Measurements from ENCODE around the gene TSPYL1. TPM values are rescaled to one million over a fixed set of nuclear protein-coding genes. Genes with fewer than 3 reads are reported as not detected.

Gene TSPYL1
- total RNA-seq, 2 experiments from 2014 or later = 37.8 to 38.4 TPM

DNA sequence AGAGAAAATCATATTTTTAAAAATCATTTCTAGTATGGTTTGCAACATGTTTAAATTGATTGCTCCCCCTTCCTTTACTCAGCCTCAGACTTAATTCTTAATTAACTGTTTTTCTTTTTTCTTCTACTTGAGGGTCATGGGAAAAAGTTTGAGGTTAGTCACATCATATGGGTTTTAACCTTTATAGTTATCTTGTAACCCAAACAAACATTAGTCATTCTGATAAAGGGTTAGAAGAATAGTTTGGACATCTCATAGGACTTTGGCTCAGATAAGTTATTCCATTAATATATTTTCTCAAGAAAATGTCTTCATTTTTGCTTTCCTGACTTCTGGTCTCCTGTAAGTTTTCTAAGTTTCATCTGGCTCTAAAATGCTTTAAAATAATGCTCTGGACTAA is 34.5 kb upstream of the TSPYL1 start:
- Mint-ChIP-seq H3K9me3 (ENCODE audit: insufficient read depth) (no peaks in the 10 kb centered on the region), H3K27ac (no peak overlapping the region), H3K4me3 (no peak overlapping the region), H3K36me3 (ENCODE audit: low read depth) (no peaks in the 10 kb centered on the region), H3K27me3 (ENCODE audit: low read depth) (no peaks in the 10 kb centered on the region), H3K4me1 (ENCODE audit: low read depth) (no peaks in the 10 kb centered on the region)
- ChIA-PET POLR2A (no interaction called here), CTCF (no interaction called here)
- ATAC-seq = no peak
- no peak for DNase-seq

- no peaks in the 10 kb centered on the region for H3K4me1 Mint-ChIP-seq (ENCODE audit: low read depth)
- no peak overlapping the region for H3K27ac Mint-ChIP-seq
- H3K9me3 Mint-ChIP-seq (ENCODE audit: insufficient read depth) = no peaks in the 10 kb centered on the region
- no peak for DNase-seq
- no peak overlapping the region for H3K4me3 Mint-ChIP-seq
- H3K27me3 Mint-ChIP-seq (ENCODE audit: low read depth) = no peaks in the 10 kb centered on the region
- no peak for ATAC-seq
- POLR2A ChIA-PET = no interaction called here
- H3K36me3 Mint-ChIP-seq (ENCODE audit: low read depth) = no peaks in the 10 kb centered on the region
- CTCF ChIA-PET = interaction anchor here (1.1 kb wide), 1 partner anchor 222 kb away, joined by 3 read pairs; no protein-coding TSS in a partner anchor
These were observed 33.5 kb upstream of the TSPYL1 start for GRCh38 chr6:116313101-116313776.

- Mint-ChIP-seq H3K4me1 (ENCODE audit: low read depth) (no peaks in the 10 kb centered on the region), H3K4me3 (no peak overlapping the region), H3K27ac (no peak overlapping the region), H3K36me3 (ENCODE audit: low read depth) (no peaks in the 10 kb centered on the region), H3K9me3 (ENCODE audit: insufficient read depth) (no peaks in the 10 kb centered on the region), H3K27me3 (ENCODE audit: low read depth) (no peaks in the 10 kb centered on the region)
- CTCF ChIA-PET = no interaction called here
- ATAC-seq (no peak), DNase-seq (no peak)
- POLR2A ChIA-PET = no interaction called here
These were observed 29.9 kb upstream of the TSPYL1 start for GRCh38 chr6:116309657-116310056.

GRCh38 chr6:116309001-116309400 is 29.3 kb upstream of the TSPYL1 start:
- POLR2A ChIA-PET = no interaction called here
- Mint-ChIP-seq H3K27me3 (ENCODE audit: low read depth) (no peaks in the 10 kb centered on the region), H3K27ac (no peak overlapping the region), H3K4me1 (ENCODE audit: low read depth) (no peaks in the 10 kb centered on the region), H3K36me3 (ENCODE audit: low read depth) (no peaks in the 10 kb centered on the region), H3K4me3 (no peak overlapping the region), H3K9me3 (ENCODE audit: insufficient read depth) (no peaks in the 10 kb centered on the region)
- DNase-seq = no peak
- ATAC-seq = no peak
- CTCF ChIA-PET = interaction anchor here (0.9 kb wide), 1 partner anchor 15 kb away, joined by 3 read pairs; no protein-coding TSS in a partner anchor

DNA sequence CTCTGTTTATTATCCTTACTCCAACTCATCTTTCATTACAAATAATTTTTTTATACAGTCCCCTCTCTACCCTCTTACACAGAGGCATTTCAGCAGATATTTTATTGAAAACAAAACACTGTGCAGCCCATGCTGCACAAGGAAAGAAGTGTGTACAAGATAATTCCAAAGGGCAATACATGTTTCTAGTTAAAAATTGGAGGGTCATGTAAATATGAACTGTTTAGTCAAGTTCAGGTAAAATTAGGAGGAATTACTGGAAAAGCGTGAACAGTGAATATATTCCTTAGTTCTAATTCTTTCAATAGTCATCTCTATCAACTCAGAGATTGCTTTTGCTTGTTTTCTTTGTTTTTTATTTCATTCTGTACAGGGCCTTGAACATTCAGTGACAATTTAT is 27.9 kb upstream of the TSPYL1 start:
- DNase-seq (no peak), ATAC-seq (no peak)
- H3K4me1 Mint-ChIP-seq (ENCODE audit: low read depth) = no peaks in the 10 kb centered on the region
- H3K27ac Mint-ChIP-seq = no peak overlapping the region
- ChIA-PET POLR2A (no interaction called here), CTCF (interaction anchor here (1.5 kb wide), 2 partner anchors 14 to 20 kb away, joined by 3 to 4 read pairs; no protein-coding TSS in a partner anchor)
- no peak overlapping the region for H3K4me3 Mint-ChIP-seq
- H3K9me3 Mint-ChIP-seq (ENCODE audit: insufficient read depth) = no peaks in the 10 kb centered on the region
- H3K36me3 Mint-ChIP-seq (ENCODE audit: low read depth) = no peaks in the 10 kb centered on the region
- no peaks in the 10 kb centered on the region for H3K27me3 Mint-ChIP-seq (ENCODE audit: low read depth)

GRCh38 chr6:116307001-116307400 is 27.3 kb upstream of the TSPYL1 start:
- no peaks in the 10 kb centered on the region for H3K4me1 Mint-ChIP-seq (ENCODE audit: low read depth)
- ChIA-PET POLR2A (no interaction called here), CTCF (interaction anchor here (1.5 kb wide), 2 partner anchors 13 to 19 kb away, joined by 3 to 4 read pairs; no protein-coding TSS in a partner anchor)
- H3K9me3 Mint-ChIP-seq (ENCODE audit: insufficient read depth) = no peaks in the 10 kb centered on the region
- H3K36me3 Mint-ChIP-seq (ENCODE audit: low read depth) = no peaks in the 10 kb centered on the region
- ATAC-seq (no peak), DNase-seq (no peak)
- H3K4me3 Mint-ChIP-seq = no peak overlapping the region
- H3K27ac Mint-ChIP-seq = no peak overlapping the region
- no peaks in the 10 kb centered on the region for H3K27me3 Mint-ChIP-seq (ENCODE audit: low read depth)

GRCh38 chr6:116304538-116305097 is 24.9 kb upstream of the TSPYL1 start:
- DNase-seq (no peak), ATAC-seq (no peak)
- no peak overlapping the region for H3K4me3 Mint-ChIP-seq
- peaks cover 2% of the 10 kb centered on the region for H3K27me3 Mint-ChIP-seq (ENCODE audit: low read depth)
- H3K36me3 Mint-ChIP-seq (ENCODE audit: low read depth) = no peaks in the 10 kb centered on the region
- no peaks in the 10 kb centered on the region for H3K9me3 Mint-ChIP-seq (ENCODE audit: insufficient read depth)
- H3K4me1 Mint-ChIP-seq (ENCODE audit: low read depth) = no peaks in the 10 kb centered on the region
- POLR2A ChIA-PET = no interaction called here
- H3K27ac Mint-ChIP-seq = no peak overlapping the region
- CTCF ChIA-PET = no interaction called here

- H3K4me3 Mint-ChIP-seq = no peak overlapping the region
- POLR2A ChIA-PET = no interaction called here
- peaks cover 5% of the 10 kb centered on the region for H3K9me3 Mint-ChIP-seq (ENCODE audit: insufficient read depth)
- H3K27me3 Mint-ChIP-seq (ENCODE audit: low read depth) = peaks cover 2% of the 10 kb centered on the region
- CTCF ChIA-PET = no interaction called here
- no peak overlapping the region for H3K27ac Mint-ChIP-seq
- H3K36me3 Mint-ChIP-seq (ENCODE audit: low read depth) = no peaks in the 10 kb centered on the region
- DNase-seq (no peak), ATAC-seq (no peak)
- no peaks in the 10 kb centered on the region for H3K4me1 Mint-ChIP-seq (ENCODE audit: low read depth)
These were observed 21.4 kb upstream of the TSPYL1 start for GRCh38 chr6:116301104-116301503.

DNA sequence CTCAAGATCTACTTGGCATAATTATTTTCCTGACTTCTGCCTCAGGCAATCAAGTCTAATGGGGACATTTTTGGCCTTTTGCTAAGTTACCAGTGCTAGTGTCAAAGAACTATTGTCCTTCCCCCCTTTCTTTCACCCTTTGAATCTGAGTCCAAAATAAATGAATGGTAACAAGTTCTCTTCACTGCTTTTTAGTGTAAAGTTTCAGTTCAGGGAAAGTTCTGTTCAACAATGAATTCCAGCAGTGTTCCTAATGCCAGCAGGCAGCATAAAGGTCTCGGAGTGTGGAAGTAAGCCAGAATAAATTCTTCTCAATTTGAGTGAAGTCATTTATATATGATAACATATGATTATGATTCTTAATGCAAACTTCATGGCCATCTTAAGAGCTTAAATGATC is 20.8 kb upstream of the TSPYL1 start:
- Mint-ChIP-seq H3K27me3 (ENCODE audit: low read depth) (peaks cover 2% of the 10 kb centered on the region), H3K9me3 (ENCODE audit: insufficient read depth) (peaks cover 5% of the 10 kb centered on the region), H3K4me3 (no peak overlapping the region), H3K4me1 (ENCODE audit: low read depth) (no peaks in the 10 kb centered on the region), H3K36me3 (ENCODE audit: low read depth) (no peaks in the 10 kb centered on the region), H3K27ac (no peak overlapping the region)
- ATAC-seq (no peak), DNase-seq (no peak)
- ChIA-PET POLR2A (no interaction called here), CTCF (no interaction called here)

DNA sequence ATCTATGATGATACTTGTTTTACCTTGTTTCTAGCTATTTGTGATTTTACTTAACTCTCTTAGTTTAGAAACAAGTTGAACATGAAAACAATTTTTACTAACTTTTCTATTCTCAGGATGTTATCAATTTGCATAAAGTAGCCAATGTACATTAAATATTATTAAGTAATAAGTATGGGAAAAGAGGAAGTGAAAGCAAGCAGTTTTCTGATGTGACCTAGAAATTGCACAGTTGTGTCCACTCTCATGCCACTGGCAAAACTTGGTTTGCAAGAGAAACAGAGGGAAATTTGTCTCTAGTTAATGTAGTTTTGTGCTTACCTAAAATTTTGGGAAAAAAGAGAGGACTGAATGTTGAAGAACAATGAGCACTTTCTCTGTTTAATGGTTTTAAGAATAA is 19.2 kb upstream of the TSPYL1 start:
- POLR2A ChIA-PET = no interaction called here

GRCh38 chr6:116298273-116298672 is 18.5 kb upstream of the TSPYL1 start:
- Mint-ChIP-seq H3K27ac (no peak overlapping the region), H3K9me3 (ENCODE audit: insufficient read depth) (peaks cover 5% of the 10 kb centered on the region), H3K27me3 (ENCODE audit: low read depth) (peaks cover 4% of the 10 kb centered on the region), H3K4me3 (no peak overlapping the region), H3K4me1 (ENCODE audit: low read depth) (no peaks in the 10 kb centered on the region), H3K36me3 (ENCODE audit: low read depth) (no peaks in the 10 kb centered on the region)
- ChIA-PET CTCF (interaction anchor here (0.9 to 1.9 kb wide), 2 partner anchors 10 to 198 kb away, joined by 3 to 5 read pairs; no protein-coding TSS in a partner anchor), POLR2A (no interaction called here)
- DNase-seq (no peak), ATAC-seq (no peak)

More for the DNA sequence above, 19.2 kb upstream of the TSPYL1 start:
- no peak overlapping the region for H3K27ac Mint-ChIP-seq
- CTCF ChIA-PET = interaction anchor here (1.9 kb wide), 1 partner anchor 11 kb away, joined by 5 read pairs; no protein-coding TSS in a partner anchor
- H3K9me3 Mint-ChIP-seq (ENCODE audit: insufficient read depth) = peaks cover 5% of the 10 kb centered on the region
- no peaks in the 10 kb centered on the region for H3K4me1 Mint-ChIP-seq (ENCODE audit: low read depth)
- DNase-seq = no peak
- H3K4me3 Mint-ChIP-seq = no peak overlapping the region
- peaks cover 4% of the 10 kb centered on the region for H3K27me3 Mint-ChIP-seq (ENCODE audit: low read depth)
- H3K36me3 Mint-ChIP-seq (ENCODE audit: low read depth) = no peaks in the 10 kb centered on the region
- ATAC-seq = no peak

GRCh38 chr6:116292553-116292952 is 12.8 kb upstream of the TSPYL1 start:
- no peaks in the 10 kb centered on the region for H3K4me1 Mint-ChIP-seq (ENCODE audit: low read depth)
- no peak overlapping the region for H3K27ac Mint-ChIP-seq
- H3K27me3 Mint-ChIP-seq (ENCODE audit: low read depth) = peaks cover 2% of the 10 kb centered on the region
- no peak overlapping the region for H3K4me3 Mint-ChIP-seq
- DNase-seq (no peak), ATAC-seq (no peak)
- CTCF ChIA-PET = interaction anchor here (1.2 kb wide), 1 partner anchor 243 kb away, joined by 3 read pairs; no protein-coding TSS in a partner anchor
- H3K36me3 Mint-ChIP-seq (ENCODE audit: low read depth) = no peaks in the 10 kb centered on the region
- H3K9me3 Mint-ChIP-seq (ENCODE audit: insufficient read depth) = no peaks in the 10 kb centered on the region
- POLR2A ChIA-PET = interaction anchor here (1.9 kb wide), 1 partner anchor 12 kb away, joined by 4 read pairs; the partner anchor contains the start of gene TSPYL1
